Karpas-422 (cell line): ENCODE results near the gene C16orf78. TPM values are rescaled to one million over a fixed set of nuclear protein-coding genes. Genes with fewer than 3 reads are reported as not detected.

Experiments
- DNase-seq: peaks from one replicate; pipeline ENCODE4 v3.0.0-alpha.2; 2015
- H2AFZ ChIP-seq: fragments of 200-600 bp; sonication (generic); 2 replicates; pipeline ENCODE4 v1.6.1; 2014; ENCODE audit warnings: antibody characterized with exemption, low read length, mixed read lengths
- H3K27ac ChIP-seq: fragments of 200-600 bp; sonication (generic); 2 replicates; pipeline ENCODE4 v1.5.1; 2014; ENCODE audit warnings: mild to moderate bottlenecking, low read length, moderate library complexity
- H3K27me3 ChIP-seq: fragments of 200-600 bp; sonication (generic); 2 replicates; pipeline ENCODE4 v1.6.1; 2014; ENCODE audit warnings: low read length, mixed read lengths
- H3K36me3 ChIP-seq: fragments of 200-600 bp; sonication (generic); 2 replicates; pipeline ENCODE4 v1.6.1; 2014; ENCODE audit warnings: low read length, mixed read lengths; ENCODE audit not compliant: insufficient read depth
- H3K4me1 ChIP-seq: fragments of 200-600 bp; sonication (generic); 2 replicates; pipeline ENCODE4 v1.6.1; 2014; ENCODE audit warnings: mild to moderate bottlenecking, low read length, mixed read lengths
- H3K4me2 ChIP-seq: fragments of 200-600 bp; sonication (generic); 2 replicates; pipeline ENCODE4 v1.6.1; 2014; ENCODE audit warnings: low read length, low read depth, mild to moderate bottlenecking; ENCODE audit not compliant: poor library complexity, severe bottlenecking
- H3K4me3 ChIP-seq: fragments of 200-600 bp; sonication (generic); 2 replicates; pipeline ENCODE4 v1.5.1; 2014; ENCODE audit warnings: mild to moderate bottlenecking, antibody characterized with exemption, low read length, mixed read lengths
- H3K79me2 ChIP-seq: fragments of 200-600 bp; sonication (generic); 2 replicates; pipeline ENCODE4 v1.6.1; 2014; ENCODE audit warnings: mild to moderate bottlenecking, low read length, mixed read lengths
- H3K9ac ChIP-seq: fragments of 200-600 bp; sonication (generic); 2 replicates; pipeline ENCODE4 v1.6.0; 2014; ENCODE audit warnings: low read length
- H3K9me2 ChIP-seq: fragments of 200-600 bp; sonication (generic), shearing (Covaris generic); replicated peaks from 2 replicates; pipeline ENCODE4 v1.6.0; 2014; ENCODE audit warnings: mild to moderate bottlenecking, low read length, moderate library complexity; ENCODE audit not compliant: insufficient read depth
- H3K9me3 ChIP-seq: fragments of 300-700, 200-600 bp; sonication (generic); 2 replicates; pipeline ENCODE4 v1.6.1; 2014; ENCODE audit warnings: low read length, mixed read lengths
- H4K20me1 ChIP-seq: fragments of 200-600 bp; sonication (generic); 2 replicates; pipeline ENCODE4 v1.6.1; 2014; ENCODE audit warnings: mild to moderate bottlenecking, antibody characterized with exemption, low read length, low read depth; ENCODE audit not compliant: insufficient read depth
- total RNA-seq: library from RNA; depleted of rRNA; stranded (reverse); fragments of >200 nt; shearing (Covaris generic); gene quantifications from 2 replicates; pipeline ENCODE4 v1.2.3, GENCODE V29; 2014; ENCODE audit warnings: low replicate concordance; rRNA removed

C16orf78 gene
- total RNA-seq, 1 experiment from 2014 or later, result not detected

- H3K4me2 ChIP-seq, result no peak overlapping the region
- H3K27me3 ChIP-seq, result no peaks in the 10 kb centered on the region
- no peaks in the 10 kb centered on the region for H4K20me1 ChIP-seq
- H3K4me3 ChIP-seq, result no peak overlapping the region
- no peak overlapping the region for H2AFZ ChIP-seq
- no peaks in the 10 kb centered on the region for H3K9me3 ChIP-seq
- peaks cover 5% of the 10 kb centered on the region for H3K4me1 ChIP-seq
- H3K9me2 ChIP-seq, result no peaks in the 10 kb centered on the region
- no peak for DNase-seq
- no peaks in the 10 kb centered on the region for H3K79me2 ChIP-seq
- H3K9ac ChIP-seq, result no peak overlapping the region
- H3K36me3 ChIP-seq, result no peaks in the 10 kb centered on the region
- no peak overlapping the region for H3K27ac ChIP-seq
These were observed 73.2 kb downstream of the C16orf78 start for GRCh38 chr16:49446805-49447204.

Other genes starting within 250 kb of the C16orf78 start
- not detected in 2 replicates for gene CBLN1, start 92.0 kb upstream of the C16orf78 start, total RNA-seq